PC-9 (cell line): ENCODE data around the gene SND1. TPM values are rescaled to one million over a fixed set of nuclear protein-coding genes. Genes with fewer than 3 reads are reported as not detected.

ENCODE experiments used
- BruUV-seq: library from RNA; stranded (reverse); fragments of 400-500 nt; replicated peaks from 2 replicates; lab custom pipeline; 2021; lab: Mats Ljungman, UMichigan
- CTCF ChIA-PET: fragments of 300-600 bp; sonication (Branson Sonifier 250); formaldehyde crosslinking; loops from one replicate; lab custom pipeline; 2022; ENCODE audit warnings: antibody characterized with exemption; lab: Charles Lee
- POLR2A ChIA-PET: fragments of 300-600 bp; sonication (Branson Sonifier 250); formaldehyde crosslinking; loops from one replicate; lab custom pipeline; 2022; ENCODE audit warnings: antibody characterized with exemption; ENCODE audit not compliant: unreplicated experiment; lab: Charles Lee
- DNase-seq, 2 experiments: peaks; one replicate each; pipeline versions ENCODE4 v3.0.0 to v3.0.0-alpha.2; 2015 to 2022; ENCODE audit warnings: mixed read lengths in 1 of 2
- H2AFZ ChIP-seq: fragments of 200-600 bp; sonication (generic); 2 replicates; pipeline ENCODE4 v1.8.1; 2017; ENCODE audit warnings: antibody characterized with exemption
- H3F3A ChIP-seq: fragments of 200-600 bp; sonication (generic); 2 replicates; pipeline ENCODE4 v1.8.1; 2017; ENCODE audit warnings: antibody characterized with exemption, mild to moderate bottlenecking, low read depth; ENCODE audit not compliant: insufficient read depth
- H3K27ac ChIP-seq: fragments of 200-600 bp; sonication (generic); 2 replicates; pipeline ENCODE4 v1.6.1; 2016; ENCODE audit warnings: mixed run types
- H3K27me3 ChIP-seq: fragments of 200-600 bp; sonication (generic); 2 replicates; pipeline ENCODE4 v1.6.1; 2016; ENCODE audit warnings: low read depth, mixed run types; ENCODE audit not compliant: insufficient read depth
- H3K36me3 ChIP-seq: fragments of 200-600 bp; sonication (generic); 2 replicates; pipeline ENCODE4 v1.6.1; 2016; ENCODE audit warnings: low read depth, mixed run types
- H3K4me1 ChIP-seq: fragments of 200-600 bp; sonication (generic); replicated peaks from 2 replicates; pipeline ENCODE4 v1.6.1; 2016; ENCODE audit warnings: mixed run types; ENCODE audit not compliant: insufficient read depth
- H3K4me2 ChIP-seq: fragments of 200-600 bp; sonication (generic); 2 replicates; pipeline ENCODE4 v1.6.1; 2017; ENCODE audit warnings: mixed run types
- H3K4me3 ChIP-seq: fragments of 200-600 bp; sonication (generic); 2 replicates; pipeline ENCODE4 v1.6.1; 2016; ENCODE audit warnings: mixed run types
- H3K79me2 ChIP-seq: fragments of 200-600 bp; sonication (generic); 2 replicates; pipeline ENCODE4 v1.6.1; 2017; ENCODE audit warnings: low read depth, mixed run types
- H3K9me2 ChIP-seq: fragments of 200-600 bp; sonication (generic); 2 replicates; pipeline ENCODE4 v1.8.1; 2017; ENCODE audit warnings: mild to moderate bottlenecking; ENCODE audit not compliant: insufficient read depth
- H3K9me3 ChIP-seq: fragments of 200-600 bp; sonication (generic); 2 replicates; pipeline ENCODE4 v1.8.1; 2016; ENCODE audit warnings: low read depth; ENCODE audit not compliant: insufficient read depth
- H4K20me1 ChIP-seq: fragments of 200-600 bp; sonication (generic); 2 replicates; pipeline ENCODE4 v1.8.1; 2017; ENCODE audit not compliant: insufficient read depth
- CTCF ChIP-seq: fragments of 200-600 bp; sonication (generic); conservative IDR thresholded peaks from 2 replicates; pipeline ENCODE4 v1.6.1; 2017; ENCODE audit warnings: mixed run types, antibody characterized with exemption, mild to moderate bottlenecking, moderate library complexity
- EZH2 ChIP-seq: fragments of 200-600 bp; sonication (generic); IDR thresholded peaks from 2 replicates; pipeline ENCODE4 v1.8.0; 2017; ENCODE audit warnings: antibody characterized with exemption, low read depth
- intact Hi-C: fragments of 100-400 bp; cut with micrococcal nuclease; formaldehyde crosslinking; loops from one replicate; pipeline ENCODE4 v1.10.0; 2022; ENCODE audit not compliant: unreplicated experiment
- total RNA-seq: library from RNA; stranded (reverse); gene quantifications from 2 replicates; pipeline ENCODE4 v1.2.3, GENCODE V29; 2021

SND1 gene
- total RNA-seq, 1 experiment from 2014 or later = 273 TPM

GRCh38 chr7:127692200-127692599, 40.2 kb downstream of the SND1 start:
- Histone ChIP-seq H3K4me1 (no peaks in the 10 kb centered on the region), H3K9me2 (no peaks in the 10 kb centered on the region), H3K79me2 (peaks cover 71% of the 10 kb centered on the region), H3K36me3 (peaks cover 44% of the 10 kb centered on the region), H2AFZ (no peak overlapping the region), H3K4me3 (no peak overlapping the region), H3F3A (peaks cover 9% of the 10 kb centered on the region), H3K9me3 (no peaks in the 10 kb centered on the region), H3K27me3 (no peaks in the 10 kb centered on the region), H4K20me1 (peaks cover 80% of the 10 kb centered on the region), H3K27ac (no peak overlapping the region), H3K4me2 (no peak overlapping the region)
- intact Hi-C loops = no loop called here
- BruUV-seq = no TSS peak
- CTCF ChIA-PET = no interaction called here
- no peak for TF ChIP-seq CTCF
- no peak for TF ChIP-seq EZH2
- no peak for DNase-seq
- POLR2A ChIA-PET = no interaction called here

GRCh38 chr7:127699853-127700252, 47.9 kb downstream of the SND1 start:
- Histone ChIP-seq H3K79me2 (peaks cover 18% of the 10 kb centered on the region; the same call in 1 of the 2 replicates), H3K4me3 (no peak overlapping the region), H3K36me3 (peaks cover 38% of the 10 kb centered on the region), H3K4me2 (no peak overlapping the region), H3F3A (peaks cover 10% of the 10 kb centered on the region; the same call in 1 of the 2 replicates), H3K27me3 (no peaks in the 10 kb centered on the region), H3K9me3 (no peaks in the 10 kb centered on the region), H2AFZ (no peak overlapping the region), H4K20me1 (peaks cover 84% of the 10 kb centered on the region), H3K9me2 (no peaks in the 10 kb centered on the region), H3K4me1 (no peaks in the 10 kb centered on the region), H3K27ac (no peak overlapping the region)
- no peak for TF ChIP-seq CTCF
- TF ChIP-seq EZH2 = no peak
- POLR2A ChIA-PET = no interaction called here
- DNase-seq = no peak
- no TSS peak for BruUV-seq
- CTCF ChIA-PET = no interaction called here
- intact Hi-C loops = no loop called here

GRCh38 chr7:127702052-127702652, 50.2 kb downstream of the SND1 start:
- intact Hi-C loops = no loop called here
- no TSS peak for BruUV-seq
- no peak overlapping the region for H3K27ac ChIP-seq
- H3K79me2 ChIP-seq = peaks cover 8% of the 10 kb centered on the region; the same call in 1 of the 2 replicates
- ChIA-PET CTCF (no interaction called here), POLR2A (no interaction called here)
- TF ChIP-seq EZH2 = no peak
- no peak for TF ChIP-seq CTCF
- H3K36me3 ChIP-seq = peaks cover 33% of the 10 kb centered on the region
- H3K27me3 ChIP-seq = no peaks in the 10 kb centered on the region
- no peak overlapping the region for H2AFZ ChIP-seq
- H3K4me3 ChIP-seq = no peak overlapping the region
- H3K9me3 ChIP-seq = no peaks in the 10 kb centered on the region
- H3K9me2 ChIP-seq = no peaks in the 10 kb centered on the region
- H3K4me1 ChIP-seq = no peaks in the 10 kb centered on the region
- peaks cover 15% of the 10 kb centered on the region; the same call in 1 of the 2 replicates for H3F3A ChIP-seq
- H3K4me2 ChIP-seq = no peak overlapping the region
- DNase-seq = no peak
- peaks cover 79% of the 10 kb centered on the region for H4K20me1 ChIP-seq
